AG09309 (cell line): ENCODE results near the gene GALNT10.

Experiments used
- DNase-seq: peaks from one replicate; pipeline ENCODE4 v3.0.0-alpha.2; 2010; ENCODE audit warnings: low read depth
- H3K4me3 ChIP-seq: 2 replicates; pipeline ENCODE4 v1.5.1; 2011; ENCODE audit warnings: mild to moderate bottlenecking, low read depth, low read length, moderate library complexity; ENCODE audit not compliant: control insufficient read depth
- TF ChIP-seq, protein P1 (sequence below): IDR thresholded peaks from 2 replicates; pipeline ENCODE4 v1.5.1; 2011; ENCODE audit warnings: mild to moderate bottlenecking, low read depth, low read length, inconsistent platforms; ENCODE audit not compliant: insufficient read depth, control insufficient read depth; ENCODE audit errors: missing control alignments

Gene GALNT10

DNA sequence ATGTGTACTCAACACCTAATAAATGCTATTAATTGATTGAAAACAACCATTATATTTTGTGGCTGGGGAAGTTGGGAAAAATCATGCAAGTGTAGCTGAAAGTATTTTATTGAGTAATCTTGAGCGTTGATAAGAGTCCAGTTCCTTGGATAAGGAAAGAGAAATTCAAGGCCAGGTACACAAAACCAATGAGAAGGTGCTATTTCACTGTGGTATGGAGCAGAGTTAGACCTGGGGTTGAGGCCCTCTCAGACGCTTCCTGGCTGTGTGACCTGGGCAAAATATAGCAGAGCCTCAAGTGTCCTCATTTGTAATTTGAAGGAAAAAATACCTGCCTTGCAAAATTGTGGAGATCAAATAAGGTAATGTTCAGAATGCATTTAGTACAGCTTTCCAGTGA is 50.1 kb downstream of the GALNT10 start:
- TF ChIP-seq, protein P1, sequence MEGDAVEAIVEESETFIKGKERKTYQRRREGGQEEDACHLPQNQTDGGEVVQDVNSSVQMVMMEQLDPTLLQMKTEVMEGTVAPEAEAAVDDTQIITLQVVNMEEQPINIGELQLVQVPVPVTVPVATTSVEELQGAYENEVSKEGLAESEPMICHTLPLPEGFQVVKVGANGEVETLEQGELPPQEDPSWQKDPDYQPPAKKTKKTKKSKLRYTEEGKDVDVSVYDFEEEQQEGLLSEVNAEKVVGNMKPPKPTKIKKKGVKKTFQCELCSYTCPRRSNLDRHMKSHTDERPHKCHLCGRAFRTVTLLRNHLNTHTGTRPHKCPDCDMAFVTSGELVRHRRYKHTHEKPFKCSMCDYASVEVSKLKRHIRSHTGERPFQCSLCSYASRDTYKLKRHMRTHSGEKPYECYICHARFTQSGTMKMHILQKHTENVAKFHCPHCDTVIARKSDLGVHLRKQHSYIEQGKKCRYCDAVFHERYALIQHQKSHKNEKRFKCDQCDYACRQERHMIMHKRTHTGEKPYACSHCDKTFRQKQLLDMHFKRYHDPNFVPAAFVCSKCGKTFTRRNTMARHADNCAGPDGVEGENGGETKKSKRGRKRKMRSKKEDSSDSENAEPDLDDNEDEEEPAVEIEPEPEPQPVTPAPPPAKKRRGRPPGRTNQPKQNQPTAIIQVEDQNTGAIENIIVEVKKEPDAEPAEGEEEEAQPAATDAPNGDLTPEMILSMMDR: no peak
- DNase-seq: no peak
- H3K4me3 ChIP-seq: no peak overlapping the region

GRCh38 chr5:154241021-154241420 is 50.5 kb downstream of the GALNT10 start:
- TF ChIP-seq, protein P1: no peak
- no peak overlapping the region for H3K4me3 ChIP-seq
- no peak for DNase-seq

GRCh38 chr5:154242442-154242841 is 51.9 kb downstream of the GALNT10 start:
- no peak overlapping the region for H3K4me3 ChIP-seq
- no peak for DNase-seq
- TF ChIP-seq, protein P1: no peak

- TF ChIP-seq, protein P1: no peak
- no peak for DNase-seq
- no peak overlapping the region for H3K4me3 ChIP-seq
Measured at GRCh38 chr5:154242964-154243376, 52.4 kb downstream of the GALNT10 start.

DNA sequence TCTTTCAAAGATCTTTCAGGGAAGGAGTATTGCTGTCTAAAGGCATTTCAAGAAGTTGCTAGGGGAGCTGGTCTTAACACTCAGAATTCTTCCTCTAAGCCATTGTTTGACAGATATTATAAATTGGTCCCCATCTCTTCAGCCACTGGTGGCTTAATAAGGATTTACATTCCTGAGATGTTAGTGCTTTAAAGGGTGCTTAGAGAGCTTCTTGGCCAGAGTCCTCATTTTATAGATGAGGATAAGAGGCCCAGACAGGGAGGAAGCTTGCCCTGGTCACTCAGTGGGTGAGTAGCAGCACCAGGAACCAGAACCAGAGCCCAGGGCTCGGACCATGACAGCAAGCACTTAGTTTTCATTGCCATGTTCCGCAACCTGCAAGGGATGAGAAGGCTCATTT is 53.2 kb downstream of the GALNT10 start:
- DNase-seq: no peak
- H3K4me3 ChIP-seq: no peak overlapping the region
- TF ChIP-seq, protein P1: no peak

DNA sequence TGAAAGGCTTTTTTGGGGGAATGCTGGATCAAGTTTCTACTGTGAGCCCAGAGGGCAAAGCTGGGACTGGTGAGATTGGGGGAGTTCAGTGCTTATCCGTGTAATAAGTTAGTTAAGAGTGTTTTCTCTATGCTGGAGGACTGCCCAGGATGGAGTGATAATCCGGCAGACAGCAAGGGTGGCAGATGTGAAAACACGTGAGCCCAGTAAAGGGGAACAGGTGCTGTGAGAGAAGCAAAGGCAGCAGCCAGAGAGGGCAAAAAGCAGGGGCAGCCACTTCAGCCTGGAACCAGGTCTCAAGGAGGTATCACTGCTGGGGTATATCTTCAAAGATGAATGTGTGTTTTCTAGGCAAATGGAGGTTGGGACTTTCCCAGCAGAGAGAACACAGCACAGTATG is 53.9 kb downstream of the GALNT10 start:
- H3K4me3 ChIP-seq: no peak overlapping the region
- DNase-seq: no peak
- TF ChIP-seq, protein P1: no peak

- H3K4me3 ChIP-seq: no peak overlapping the region
- no peak for DNase-seq
- TF ChIP-seq, protein P1: no peak
Measured at GRCh38 chr5:154248691-154249090, 58.2 kb downstream of the GALNT10 start.
